ENCODE data around the gene AK3.

The AK3 gene

GRCh38 chr9:4704129-4704528, 36.9 kb downstream of the AK3 start:
- no peak for DNase-seq (ENCODE audit: low spot score)

- no peak for DNase-seq (ENCODE audit: low spot score)
These were observed 39.5 kb downstream of the AK3 start for GRCh38 chr9:4701526-4701925.

- no peak for DNase-seq (ENCODE audit: low spot score)
These were observed 40.1 kb downstream of the AK3 start for GRCh38 chr9:4700932-4701331.

GRCh38 chr9:4700091-4700490, 40.9 kb downstream of the AK3 start:
- no peak for DNase-seq (ENCODE audit: low spot score)

- DNase-seq (ENCODE audit: low spot score) = no peak
These were observed 49.2 kb downstream of the AK3 start for GRCh38 chr9:4691795-4692194.

- DNase-seq (ENCODE audit: low spot score) = no peak
These were observed 50.9 kb downstream of the AK3 start for GRCh38 chr9:4690144-4690543.

GRCh38 chr9:4689687-4690104, 51.3 kb downstream of the AK3 start:
- DNase-seq (ENCODE audit: low spot score) = no peak

GRCh38 chr9:4689021-4689420, 52.0 kb downstream of the AK3 start:
- DNase-seq (ENCODE audit: low spot score) = no peak

GRCh38 chr9:4686584-4686983, 54.4 kb downstream of the AK3 start:
- DNase-seq (ENCODE audit: low spot score) = no peak

- DNase-seq (ENCODE audit: low spot score) = no peak
These were observed 54.9 kb downstream of the AK3 start for GRCh38 chr9:4686112-4686511.

GRCh38 chr9:4684820-4685219, 56.2 kb downstream of the AK3 start:
- DNase-seq (ENCODE audit: low spot score) = no peak

- no peak for DNase-seq (ENCODE audit: low spot score)
These were observed 60.3 kb downstream of the AK3 start for GRCh38 chr9:4680750-4681149.

GRCh38 chr9:4680173-4680525, 60.9 kb downstream of the AK3 start:
- no peak for DNase-seq (ENCODE audit: low spot score)

GRCh38 chr9:4679268-4680172, 61.5 kb downstream of the AK3 start, which contains the start of gene CDC37L1:
CDC37L1 (plus strand) TSS chr9:4679569; CDS start chr9:4679768, 199 bp downstream.
- peak; percentile 97 for DNase-seq (ENCODE audit: low spot score)

- peak; percentile 60 for DNase-seq (ENCODE audit: low spot score)
These were observed 62.2 kb downstream of the AK3 start for GRCh38 chr9:4678679-4679267.

GRCh38 chr9:4677392-4677791, 63.6 kb downstream of the AK3 start:
- DNase-seq (ENCODE audit: low spot score) = no peak

GRCh38 chr9:4674783-4675182, 66.2 kb downstream of the AK3 start:
- DNase-seq (ENCODE audit: low spot score) = no peak

- DNase-seq (ENCODE audit: low spot score) = no peak
These were observed 69.3 kb downstream of the AK3 start for GRCh38 chr9:4671737-4672136.

GRCh38 chr9:4670591-4670990, 70.4 kb downstream of the AK3 start:
- DNase-seq (ENCODE audit: low spot score) = no peak

- DNase-seq (ENCODE audit: low spot score) = no peak
These were observed 71.1 kb downstream of the AK3 start for GRCh38 chr9:4669890-4670289.

GRCh38 chr9:4668604-4669003, 72.4 kb downstream of the AK3 start:
- no peak for DNase-seq (ENCODE audit: low spot score)

- no peak for DNase-seq (ENCODE audit: low spot score)
These were observed 73.3 kb downstream of the AK3 start for GRCh38 chr9:4667681-4668080.

GRCh38 chr9:4666042-4666699, 74.8 kb downstream of the AK3 start, which contains the start of gene SPATA6L:
SPATA6L (minus strand) TSS chr9:4666480; CDS start chr9:4666250, 230 bp downstream.
- DNase-seq (ENCODE audit: low spot score) = peak; percentile 58
